Peyer's patch (tissue), 4 donors: ENCODE data around the gene TIMP1. TPM values are rescaled to one million over a fixed set of nuclear protein-coding genes. Genes with fewer than 3 reads are reported as not detected.

Source experiments
- DNase-seq, 3 donors: peaks; one replicate each; pipeline ENCODE4 v3.0.0-alpha.2; 2017 to 2019
- H3K27ac ChIP-seq, 4 donors: fragments of 200-600 bp; sonication (generic); one replicate each; pipeline ENCODE4 v1.5.1; 2016 to 2019
- H3K27me3 ChIP-seq, 2 donors: fragments of 200-600 bp; sonication (generic); one replicate each; pipeline ENCODE4 v1.5.1; 2019
- H3K36me3 ChIP-seq, 3 donors: fragments of 200-600 bp; sonication (generic); one replicate each; pipeline ENCODE4 v1.5.1; 2016 to 2019
- H3K4me1 ChIP-seq, 4 donors: fragments of 200-600 bp; sonication (generic); one replicate each; pipeline ENCODE4 v1.5.1; 2016 to 2019
- H3K4me3 ChIP-seq, 4 donors: fragments of 200-600 bp; sonication (generic); 1 replicate in 3 of 4; 2 replicates in 1 of 4; pipeline ENCODE4 v1.5.1; 2016 to 2019; ENCODE audit warnings: mild to moderate bottlenecking in 1 of 4
- H3K9me3 ChIP-seq, 4 donors: fragments of 200-600 bp; sonication (generic); one replicate each; pipeline ENCODE4 v1.5.1; 2016 to 2019; ENCODE audit warnings: mild to moderate bottlenecking in 1 of 4
- POLR2A ChIP-seq, 2 donors: fragments of 450-650 bp; IDR thresholded peaks; one replicate each; pipeline ENCODE4 v1.5.1; 2017; ENCODE audit warnings: antibody characterized with exemption in 2 of 2, mild to moderate bottlenecking in 2 of 2, moderate library complexity in 2 of 2
- total RNA-seq, 4 donors: library from RNA; depleted of rRNA; stranded (reverse); fragments of >200 nt; gene quantifications; one replicate each; pipeline ENCODE4 v1.1.0, GENCODE V29; 2016
- TF ChIP-seq, protein P1 (sequence below), 6 experiments: fragments of 450-650 bp in 4 of 6; fragments of 200-600 bp in 2 of 6; sonication (generic) in 1 of 6; IDR thresholded peaks; one replicate each; pipeline ENCODE4 v1.5.1; 2017 to 2019; ENCODE audit warnings: antibody characterized with exemption in 6 of 6, mild to moderate bottlenecking in 3 of 6, moderate library complexity in 1 of 6

TIMP1 gene
- total RNA-seq, 4 donors from 2014 or later: 22.5 to 80.0 (median 39.7) TPM

DNA sequence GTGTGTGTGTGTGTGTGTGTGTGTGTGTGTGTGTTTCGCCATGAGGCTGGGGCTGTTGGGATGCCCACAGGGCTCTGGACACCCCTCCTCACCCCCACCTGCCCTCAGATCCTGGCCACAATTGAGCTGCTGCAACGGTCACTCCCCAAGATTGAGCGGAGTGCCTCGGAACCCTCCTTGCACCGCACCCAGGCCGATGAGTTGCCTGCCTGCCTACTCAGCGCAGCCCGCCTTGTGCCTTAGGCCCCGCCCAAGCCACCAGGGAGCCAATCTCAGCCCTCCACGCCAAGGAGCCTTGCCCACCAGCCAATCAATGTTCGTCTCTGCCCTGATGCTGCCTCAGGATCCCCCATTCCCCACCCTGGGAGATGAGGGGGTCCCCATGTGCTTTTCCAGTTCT is 11.0 kb upstream of the TIMP1 start:
- DNase-seq: no peak
- Histone ChIP-seq H3K9me3 (no peaks in the 10 kb centered on the region), H3K27me3 (no peaks in the 10 kb centered on the region), H3K36me3 (peaks cover 0 to 28% (median 0%) of the 10 kb centered on the region in 3 donors), H3K4me3 (no peak overlapping the region), H3K27ac (no peak overlapping the region), H3K4me1 (no peaks in the 10 kb centered on the region)
- TF ChIP-seq POLR2A (IDR thresholded peaks at IDR 0.05): no peak

DNA sequence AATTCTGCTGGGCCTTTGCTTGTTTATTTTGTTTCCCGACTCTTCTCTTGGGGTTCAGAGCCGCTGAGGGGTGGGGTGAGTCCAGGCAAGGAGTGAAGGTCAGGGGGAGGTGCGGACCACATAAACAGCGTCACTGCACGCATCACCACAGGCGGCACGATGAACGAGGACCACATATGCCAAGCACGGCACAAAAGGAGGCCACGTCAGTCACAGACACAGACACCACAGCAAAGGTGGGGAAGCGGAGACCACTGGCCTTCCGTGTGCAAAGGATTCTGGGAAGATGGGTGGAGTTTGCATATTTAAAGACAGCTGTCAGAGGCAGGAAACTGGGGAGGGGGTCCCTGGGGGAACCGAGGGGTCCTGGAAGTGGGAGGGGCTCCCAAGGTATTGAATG is 10.3 kb upstream of the TIMP1 start:
- Histone ChIP-seq H3K9me3 (no peaks in the 10 kb centered on the region), H3K27ac (no peak overlapping the region), H3K27me3 (no peaks in the 10 kb centered on the region), H3K4me1 (no peaks in the 10 kb centered on the region), H3K4me3 (no peak overlapping the region), H3K36me3 (peaks cover 0 to 23% (median 0%) of the 10 kb centered on the region in 3 donors)
- TF ChIP-seq POLR2A (IDR thresholded peaks at IDR 0.05): no peak
- TF ChIP-seq, protein P1, sequence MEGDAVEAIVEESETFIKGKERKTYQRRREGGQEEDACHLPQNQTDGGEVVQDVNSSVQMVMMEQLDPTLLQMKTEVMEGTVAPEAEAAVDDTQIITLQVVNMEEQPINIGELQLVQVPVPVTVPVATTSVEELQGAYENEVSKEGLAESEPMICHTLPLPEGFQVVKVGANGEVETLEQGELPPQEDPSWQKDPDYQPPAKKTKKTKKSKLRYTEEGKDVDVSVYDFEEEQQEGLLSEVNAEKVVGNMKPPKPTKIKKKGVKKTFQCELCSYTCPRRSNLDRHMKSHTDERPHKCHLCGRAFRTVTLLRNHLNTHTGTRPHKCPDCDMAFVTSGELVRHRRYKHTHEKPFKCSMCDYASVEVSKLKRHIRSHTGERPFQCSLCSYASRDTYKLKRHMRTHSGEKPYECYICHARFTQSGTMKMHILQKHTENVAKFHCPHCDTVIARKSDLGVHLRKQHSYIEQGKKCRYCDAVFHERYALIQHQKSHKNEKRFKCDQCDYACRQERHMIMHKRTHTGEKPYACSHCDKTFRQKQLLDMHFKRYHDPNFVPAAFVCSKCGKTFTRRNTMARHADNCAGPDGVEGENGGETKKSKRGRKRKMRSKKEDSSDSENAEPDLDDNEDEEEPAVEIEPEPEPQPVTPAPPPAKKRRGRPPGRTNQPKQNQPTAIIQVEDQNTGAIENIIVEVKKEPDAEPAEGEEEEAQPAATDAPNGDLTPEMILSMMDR (IDR thresholded peaks at IDR 0.05): no peak
- no peak for DNase-seq

DNA sequence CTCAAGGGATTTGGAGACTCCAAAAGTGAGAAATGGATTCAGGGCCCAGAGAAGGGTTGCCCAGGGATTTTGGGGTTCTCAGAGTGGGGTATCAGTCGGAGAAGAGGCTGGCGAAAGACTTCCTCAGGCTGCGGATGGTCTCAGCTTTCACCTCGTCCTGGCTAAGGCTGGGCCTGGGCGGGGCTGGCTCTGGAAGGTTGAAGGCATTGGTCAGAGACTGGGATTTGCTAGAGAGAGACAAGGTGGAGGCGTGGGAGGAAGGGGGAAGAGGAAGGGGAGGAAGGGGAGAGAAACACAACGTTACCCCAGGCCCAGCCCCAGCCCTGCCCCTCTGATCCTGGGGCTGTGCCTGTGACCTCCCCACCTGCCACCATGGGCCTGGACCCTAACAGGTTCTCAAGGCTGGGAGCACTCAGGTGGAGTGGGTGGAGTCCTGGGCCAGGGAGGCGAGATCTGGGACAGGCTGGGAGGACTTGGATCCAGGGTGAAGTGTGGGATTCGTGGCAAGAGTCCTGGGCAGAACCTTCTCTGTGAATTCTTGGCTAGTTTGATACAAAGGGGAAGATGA is 9.4 kb upstream of the TIMP1 start:
- Histone ChIP-seq H3K9me3 (no peaks in the 10 kb centered on the region), H3K4me3 (no peak overlapping the region), H3K4me1 (no peaks in the 10 kb centered on the region), H3K36me3 (peaks cover 0 to 22% (median 0%) of the 10 kb centered on the region in 3 donors), H3K27me3 (no peaks in the 10 kb centered on the region), H3K27ac (peak overlapping the region in 2 of 4 donors; percentile 33 to 73)
- no peak for DNase-seq
- TF ChIP-seq, protein P1 (IDR thresholded peaks at IDR 0.05): no peak
- no peak for TF ChIP-seq POLR2A (IDR thresholded peaks at IDR 0.05)

DNA sequence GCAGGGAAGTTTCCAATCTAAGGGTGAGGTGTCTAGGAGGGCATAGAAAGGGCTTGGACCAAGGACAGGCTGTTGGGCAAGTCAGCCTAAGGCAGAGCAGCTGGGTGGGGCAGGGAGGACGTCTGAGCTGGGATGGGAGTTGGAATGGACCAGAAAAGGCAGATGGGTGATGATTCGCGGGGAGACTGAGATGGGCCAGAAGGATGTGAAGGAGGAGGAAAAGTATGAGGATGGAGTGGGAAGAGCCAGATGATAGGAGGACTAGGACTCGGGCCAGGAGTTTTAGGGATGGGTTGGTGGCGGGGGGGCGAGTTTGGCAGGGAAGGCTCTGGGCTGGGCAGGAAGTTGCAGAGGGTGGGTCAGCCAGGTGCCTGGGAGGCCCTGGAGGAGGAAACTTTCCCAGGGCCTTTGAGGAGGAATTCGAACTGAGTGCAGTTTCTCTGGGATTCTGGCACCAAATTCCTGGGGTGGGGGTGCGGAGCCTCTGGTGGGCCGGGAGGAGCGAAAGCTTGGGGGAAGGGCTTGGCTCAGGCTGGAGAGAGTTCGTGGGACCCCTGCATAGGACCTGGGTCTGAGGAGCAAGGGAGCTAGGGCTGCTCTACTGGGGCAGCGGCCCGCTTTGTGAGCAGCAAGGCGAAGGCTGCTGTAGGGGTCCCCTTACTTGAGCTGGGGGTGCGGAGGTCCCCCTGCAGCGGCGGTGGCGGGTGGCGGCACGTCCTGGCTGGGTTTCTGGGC is 8.7 kb upstream of the TIMP1 start:
- peak in 1 of 3 donors; percentile 37 for DNase-seq
- H3K4me3 ChIP-seq: peak overlapping the region in 3 of 4 donors; percentile 6 to 40 (median 27)
- TF ChIP-seq, protein P1 (IDR thresholded peaks at IDR 0.05): no peak
- no peak for TF ChIP-seq POLR2A (IDR thresholded peaks at IDR 0.05)
- no peaks in the 10 kb centered on the region for H3K27me3 ChIP-seq
- no peaks in the 10 kb centered on the region for H3K4me1 ChIP-seq
- peaks cover 0 to 15% (median 0%) of the 10 kb centered on the region in 3 donors for H3K36me3 ChIP-seq
- H3K27ac ChIP-seq: peak overlapping the region; percentile 32 to 73 (median 43)
- no peaks in the 10 kb centered on the region for H3K9me3 ChIP-seq

DNA sequence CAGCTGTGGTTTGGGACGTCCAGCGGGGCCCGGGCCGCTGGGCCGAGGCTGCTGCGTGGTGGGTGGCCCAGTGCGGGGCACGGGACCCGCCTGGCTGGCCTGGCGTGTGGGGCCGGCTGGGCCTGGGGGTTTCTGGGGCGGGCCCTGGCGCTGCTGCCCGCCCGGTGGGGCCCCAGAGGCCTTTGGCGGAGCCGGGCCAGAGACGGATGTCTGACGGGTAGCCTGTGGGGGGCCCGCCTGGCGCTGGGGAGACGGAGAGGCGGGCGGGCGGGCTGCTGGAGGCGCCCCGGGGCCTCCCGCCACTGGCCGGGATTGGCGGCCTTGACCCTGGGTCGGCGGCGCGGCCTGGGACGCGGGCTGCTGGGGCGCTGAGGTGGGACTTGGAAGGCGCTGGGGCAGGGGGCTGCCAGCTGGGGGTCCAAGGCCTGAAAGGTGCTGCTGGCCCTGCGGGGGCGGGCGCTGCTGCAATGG is 8.1 kb upstream of the TIMP1 start:
- no peaks in the 10 kb centered on the region for H3K4me1 ChIP-seq
- H3K4me3 ChIP-seq: peak overlapping the region in 3 of 4 donors; percentile 6 to 40 (median 27)
- no peak for DNase-seq
- TF ChIP-seq, protein P1 (IDR thresholded peaks at IDR 0.05): no peak
- no peak for TF ChIP-seq POLR2A (IDR thresholded peaks at IDR 0.05)
- H3K36me3 ChIP-seq: peaks cover 0 to 9% (median 0%) of the 10 kb centered on the region in 3 donors
- H3K9me3 ChIP-seq: no peaks in the 10 kb centered on the region
- no peaks in the 10 kb centered on the region for H3K27me3 ChIP-seq
- H3K27ac ChIP-seq: peak overlapping the region; percentile 32 to 73 (median 43)
